ENCODE data around the gene CHRD.
A peak's percentile ranks its signal among the peaks of the same experiment; 100 is the strongest.

CHRD gene

DNA sequence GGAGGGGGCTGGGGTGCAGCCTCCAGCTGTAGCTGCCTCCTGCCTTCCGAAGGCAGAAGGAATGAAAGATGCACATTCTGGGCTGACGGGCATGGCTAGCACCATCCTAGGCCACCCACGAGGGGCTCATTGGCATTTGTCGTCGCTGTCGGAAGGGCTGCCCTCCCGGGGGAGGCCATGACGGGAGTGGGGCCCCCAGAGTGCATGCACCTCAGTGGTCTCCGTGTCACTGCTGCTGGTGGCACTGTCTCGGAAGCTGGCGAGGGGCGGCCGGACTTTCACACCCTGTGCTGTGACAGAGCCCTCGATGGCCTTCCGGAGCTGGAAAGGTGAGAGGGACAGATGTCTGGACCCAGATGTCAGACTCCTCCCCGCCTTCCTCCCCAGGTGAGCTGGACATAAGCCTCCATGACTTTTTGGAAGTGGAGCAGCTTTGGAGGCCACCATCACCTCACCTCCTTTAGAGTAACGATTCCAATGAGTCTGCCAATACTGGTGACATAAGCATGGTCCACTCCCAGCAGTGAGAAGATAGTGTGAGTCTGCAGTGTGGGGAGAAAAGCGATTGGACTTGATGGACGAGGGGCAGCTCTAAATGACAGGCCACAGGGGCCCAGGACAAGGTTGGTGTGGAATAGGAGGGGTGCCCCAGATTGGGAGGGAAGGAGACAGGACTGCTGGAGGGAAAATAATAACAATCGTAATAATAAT lies 33.2 kb upstream of the CHRD start:
- DNase-seq (ENCODE audit: low read depth in 1 of 2, low spot score in 1 of 2) = no peak

DNA sequence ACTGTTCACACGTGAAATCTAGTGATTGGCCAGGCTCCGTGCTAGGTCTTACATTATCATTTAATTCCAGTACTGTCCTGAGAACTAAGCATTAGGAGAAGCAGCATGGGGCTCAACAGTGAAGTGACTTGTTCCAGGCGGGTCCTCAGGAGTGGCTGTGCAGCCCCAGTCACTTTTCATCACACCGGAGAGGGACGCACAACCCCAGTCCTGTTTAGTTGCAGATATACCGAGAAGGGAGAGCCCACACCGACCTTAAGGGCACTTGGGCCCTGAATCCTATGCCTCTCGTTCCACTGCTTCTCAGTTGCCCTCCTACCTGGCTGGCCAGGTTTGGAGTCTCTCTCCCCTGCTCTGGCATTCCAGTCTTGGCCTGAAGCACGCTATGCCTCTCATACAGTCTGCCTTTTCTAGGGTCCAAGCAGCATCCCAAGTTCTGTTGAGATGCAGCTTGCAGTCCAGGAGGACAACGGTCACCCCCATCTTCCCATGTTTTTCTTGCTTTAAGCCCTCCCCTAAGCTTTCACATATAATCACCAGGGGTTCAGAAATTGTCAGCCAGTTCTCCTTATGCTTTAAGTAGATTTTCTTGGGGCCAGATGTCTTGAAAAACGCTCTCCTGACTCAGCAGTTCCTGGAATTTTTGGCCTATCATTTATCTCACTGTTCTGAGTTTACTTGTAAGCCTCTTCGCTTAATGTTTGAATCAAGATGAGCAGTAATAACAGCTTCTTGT lies 32.4 kb upstream of the CHRD start:
- no peak for DNase-seq (ENCODE audit: low read depth in 1 of 2, low spot score in 1 of 2)

DNA sequence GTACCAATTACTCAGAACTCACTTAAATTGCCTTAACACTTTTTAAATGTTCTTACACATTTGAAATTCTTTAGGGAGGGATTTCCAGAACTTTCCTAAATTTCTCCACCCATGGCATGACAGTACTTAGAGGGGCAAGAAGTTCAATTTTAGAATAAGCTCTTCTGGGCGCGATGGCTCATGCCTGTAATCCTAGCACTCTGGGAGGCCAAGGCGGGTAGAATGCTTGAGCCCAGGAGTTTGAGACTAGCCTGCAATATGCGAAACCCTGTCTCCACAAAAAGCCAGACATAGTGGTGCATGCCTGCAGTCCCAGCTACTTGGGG lies 31.8 kb upstream of the CHRD start:
- no peak for DNase-seq (ENCODE audit: low read depth in 1 of 2, low spot score in 1 of 2)

DNA sequence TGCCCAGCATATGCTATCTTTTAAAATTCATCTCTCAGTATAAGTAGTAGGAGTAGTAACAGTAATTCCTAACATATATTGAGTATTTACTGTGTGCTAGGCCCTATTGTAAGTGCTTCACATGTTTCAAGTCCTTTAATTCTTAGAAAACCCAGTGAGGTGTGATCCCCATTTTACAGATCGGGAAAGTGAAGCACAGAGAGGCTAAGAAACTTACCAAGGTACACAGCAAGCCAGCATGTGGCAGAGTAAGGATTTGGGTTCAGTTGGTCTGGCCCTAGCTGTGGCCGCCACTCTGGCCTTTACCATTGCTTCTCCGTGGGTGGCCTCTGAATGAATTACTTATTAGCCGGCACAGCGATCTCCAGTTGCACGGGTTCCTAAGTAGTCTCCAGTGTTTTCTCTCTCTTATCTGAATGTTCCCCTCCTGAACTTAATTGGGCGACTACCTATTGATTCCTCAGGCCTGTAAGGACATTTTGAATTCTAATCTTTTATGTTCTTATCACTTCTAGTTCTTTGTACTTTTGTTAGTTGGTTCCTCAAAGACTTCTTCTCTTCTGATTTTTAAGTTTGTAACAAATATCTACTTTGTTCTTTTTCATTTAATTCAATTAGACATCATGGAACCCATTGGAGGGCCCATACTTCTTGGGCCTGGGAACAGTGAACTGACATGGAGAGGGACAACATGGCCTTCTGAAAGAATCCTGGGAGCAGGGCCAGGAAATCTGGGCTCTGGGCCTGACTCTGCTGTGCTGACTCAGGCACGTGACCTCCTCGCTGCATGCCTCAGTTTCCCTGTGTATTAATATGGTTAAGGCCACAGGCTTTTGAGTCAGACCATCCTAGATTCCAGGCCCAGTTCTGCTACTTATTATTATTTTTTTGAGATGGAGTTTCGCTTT lies 30.0 kb upstream of the CHRD start:
- no peak for DNase-seq (ENCODE audit: low read depth in 1 of 2, low spot score in 1 of 2)

DNA sequence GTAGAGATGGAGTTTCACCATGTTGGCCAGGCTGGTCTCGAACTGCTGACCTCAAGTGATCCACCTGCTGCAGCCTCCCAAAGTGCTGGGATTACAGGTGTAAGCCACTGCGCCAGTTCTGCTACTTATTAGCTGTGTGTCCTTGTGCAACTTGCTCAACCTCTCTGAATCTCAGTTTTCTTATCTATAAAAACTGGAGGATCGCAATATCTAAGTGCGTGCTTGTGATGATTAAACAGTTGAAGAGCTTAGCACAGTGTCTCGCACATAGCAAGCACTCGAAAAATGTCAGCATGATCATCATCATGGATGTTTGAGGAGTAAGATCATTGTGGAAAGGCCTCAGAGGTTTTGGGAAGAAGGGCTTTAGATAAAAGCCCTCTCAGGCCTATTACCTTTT lies 29.2 kb upstream of the CHRD start:
- no peak for DNase-seq (ENCODE audit: low read depth in 1 of 2, low spot score in 1 of 2)

DNA sequence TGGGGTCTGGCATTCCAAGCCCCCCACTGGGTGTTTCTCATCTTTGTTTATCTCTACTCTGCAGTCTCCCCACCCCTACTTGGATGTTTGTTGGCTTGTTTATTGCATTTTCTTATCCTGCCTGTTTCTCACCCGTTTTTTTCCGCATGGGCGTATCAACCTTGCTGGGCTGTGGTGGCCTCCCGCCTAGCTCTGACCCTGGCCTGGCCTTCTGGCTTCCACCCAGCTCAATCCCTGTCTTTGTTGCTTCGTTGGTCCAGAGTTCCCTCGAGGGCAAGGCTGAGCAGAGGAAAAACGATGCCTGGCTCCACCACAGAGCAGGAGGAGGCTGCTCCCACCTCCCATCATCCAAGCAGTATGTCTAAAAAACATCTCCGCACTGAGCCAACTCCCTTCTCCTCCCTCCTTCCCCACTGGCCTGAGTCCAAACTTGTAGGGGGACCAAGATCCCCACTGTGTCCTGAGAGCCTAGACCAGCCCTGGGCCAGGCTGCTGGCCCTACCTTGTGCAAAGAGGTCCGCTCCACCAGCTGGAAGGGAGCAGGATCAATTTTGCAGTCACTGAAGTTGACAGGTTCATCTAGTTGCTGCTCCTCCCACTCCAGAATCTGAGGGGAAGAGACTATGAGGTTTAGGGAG lies 28.2 kb upstream of the CHRD start:
- DNase-seq (ENCODE audit: low read depth in 1 of 2, low spot score in 1 of 2) = no peak

DNA sequence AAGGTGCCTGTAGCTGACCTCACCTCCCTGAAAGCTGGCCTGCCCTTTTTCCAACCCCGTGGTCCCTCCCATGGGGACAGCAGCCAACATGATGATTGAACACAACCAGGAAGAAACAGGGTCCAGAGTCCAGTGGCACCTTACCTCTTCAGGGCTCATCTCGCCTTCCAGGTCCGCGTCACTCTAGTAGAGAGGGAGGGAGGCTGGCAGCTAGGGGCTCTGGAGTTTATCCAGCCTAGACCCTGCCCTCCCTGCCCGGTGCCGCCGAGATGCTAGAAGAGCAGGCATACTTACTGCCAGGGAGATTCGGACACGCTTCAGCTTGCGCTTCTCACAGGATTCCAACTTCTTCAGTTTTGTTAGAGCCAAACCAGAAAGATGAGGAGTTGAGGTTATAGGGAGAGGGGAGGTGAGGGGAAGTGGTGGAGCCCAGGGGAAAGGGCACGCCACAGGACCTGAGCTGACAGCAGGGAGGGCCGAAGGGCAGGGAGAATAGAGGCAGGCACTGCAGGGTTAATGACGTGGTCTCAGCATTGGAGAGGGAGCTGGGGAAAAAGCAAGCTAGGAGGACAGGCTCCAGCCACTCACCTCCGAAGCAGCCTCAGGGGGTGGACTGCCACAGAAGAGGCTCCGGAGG lies 27.6 kb upstream of the CHRD start:
- no peak for DNase-seq (ENCODE audit: low read depth in 1 of 2, low spot score in 1 of 2)

DNA sequence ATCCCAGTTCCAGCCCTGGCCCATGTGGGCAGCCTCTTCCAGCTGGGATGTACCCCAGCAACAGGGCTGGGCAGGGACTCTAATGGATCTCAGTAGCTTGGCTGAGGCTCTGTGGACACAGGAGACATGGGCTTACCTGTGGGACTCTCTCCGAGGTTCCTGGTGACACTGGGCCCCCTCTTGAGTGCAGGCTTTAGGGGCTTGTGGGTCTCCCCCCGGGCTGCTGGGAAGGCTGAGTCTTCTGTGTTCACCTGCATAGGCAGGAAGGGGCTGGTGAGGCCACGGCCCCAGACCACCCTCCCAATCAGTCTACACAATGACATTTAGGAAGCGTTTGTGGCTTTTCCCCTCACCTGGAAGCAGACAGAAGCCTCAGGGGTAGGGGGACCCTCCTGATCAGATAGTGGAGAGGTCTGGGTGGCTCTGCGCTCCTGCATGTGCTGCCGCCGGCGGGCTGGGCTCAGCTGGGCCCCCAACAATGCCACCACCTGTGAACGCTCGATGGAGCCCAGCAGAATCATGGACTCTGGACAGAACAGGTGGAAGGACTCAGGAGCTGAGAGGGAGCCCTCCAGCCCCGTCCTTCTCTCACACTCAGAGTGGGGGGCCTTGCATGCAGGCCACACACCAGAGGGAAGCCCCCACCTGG lies 26.8 kb upstream of the CHRD start:
- DNase-seq (ENCODE audit: low read depth in 1 of 2, low spot score in 1 of 2) = no peak

DNA sequence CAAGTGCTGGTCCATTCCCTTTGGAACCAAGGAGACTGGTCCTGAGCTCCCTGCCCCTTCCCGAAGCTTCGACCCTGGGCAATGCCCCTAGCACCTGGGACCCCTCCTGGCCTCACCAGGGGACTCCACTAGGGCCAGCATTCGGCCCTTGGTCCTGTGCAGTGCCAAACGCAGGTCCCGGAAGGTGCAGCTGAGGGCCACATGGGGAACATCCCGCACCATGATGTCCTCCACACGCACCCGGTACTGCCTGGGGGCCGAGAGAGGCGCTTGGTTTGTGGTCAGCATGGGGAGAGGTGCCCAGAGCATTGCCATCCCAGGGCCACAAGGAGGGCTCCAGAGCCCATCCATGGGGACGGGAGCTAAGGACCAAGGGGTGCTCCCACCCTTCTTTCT lies 26.3 kb upstream of the CHRD start:
- no peak for DNase-seq (ENCODE audit: low read depth in 1 of 2, low spot score in 1 of 2)

DNA sequence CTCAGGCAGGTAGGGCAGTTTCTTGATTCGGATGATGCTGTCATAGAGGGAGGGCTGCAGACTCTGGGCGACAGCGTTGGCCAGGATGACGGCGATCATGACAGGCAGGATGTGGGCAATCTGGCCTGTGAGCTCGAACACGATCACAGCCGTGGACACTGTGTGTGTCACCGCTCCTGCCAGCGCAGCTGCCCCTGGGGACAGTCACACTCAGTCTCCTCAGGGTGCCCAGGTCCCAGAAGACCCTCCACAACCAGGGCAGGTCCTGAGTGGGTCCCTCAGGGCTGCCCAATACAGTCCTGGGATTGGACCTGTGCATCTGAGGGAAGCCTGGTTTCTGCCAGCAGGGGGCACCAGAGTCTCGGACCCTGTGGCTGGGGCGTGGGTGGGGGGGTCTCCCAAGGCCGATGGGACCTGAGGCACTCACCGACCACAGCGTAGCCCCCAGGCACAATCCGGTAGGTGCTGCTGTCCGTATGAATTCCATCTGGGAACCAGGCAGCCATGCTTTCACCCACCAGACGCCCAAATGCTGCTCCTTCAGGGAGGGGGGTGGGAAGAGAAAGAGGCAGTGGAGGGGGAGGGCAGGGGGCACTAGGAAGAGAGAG lies 25.6 kb upstream of the CHRD start:
- peak; percentile 32 to 55 for DNase-seq (ENCODE audit: low read depth in 1 of 2, low spot score in 1 of 2)

DNA sequence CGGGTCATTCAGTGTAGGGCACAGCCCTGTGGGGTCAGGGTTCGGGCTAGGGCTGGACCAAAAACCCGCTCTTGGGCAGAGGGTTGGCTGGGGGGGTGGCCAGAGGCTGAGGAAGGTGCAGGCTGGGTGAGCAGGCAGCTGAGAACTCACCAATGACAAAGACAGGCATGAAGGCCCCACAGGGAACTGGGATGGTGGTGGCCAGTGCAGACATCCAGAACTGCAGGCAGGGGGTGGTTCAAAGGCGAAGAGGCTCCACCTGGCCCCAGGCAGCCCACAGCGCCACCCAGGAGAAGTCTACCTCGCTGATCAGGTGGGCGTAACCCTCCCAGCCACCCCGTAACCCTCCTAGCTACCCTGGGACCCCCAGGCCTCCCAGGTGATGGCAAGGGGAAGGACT lies 25.1 kb upstream of the CHRD start:
- DNase-seq (ENCODE audit: low read depth in 1 of 2, low spot score in 1 of 2) = no peak

DNA sequence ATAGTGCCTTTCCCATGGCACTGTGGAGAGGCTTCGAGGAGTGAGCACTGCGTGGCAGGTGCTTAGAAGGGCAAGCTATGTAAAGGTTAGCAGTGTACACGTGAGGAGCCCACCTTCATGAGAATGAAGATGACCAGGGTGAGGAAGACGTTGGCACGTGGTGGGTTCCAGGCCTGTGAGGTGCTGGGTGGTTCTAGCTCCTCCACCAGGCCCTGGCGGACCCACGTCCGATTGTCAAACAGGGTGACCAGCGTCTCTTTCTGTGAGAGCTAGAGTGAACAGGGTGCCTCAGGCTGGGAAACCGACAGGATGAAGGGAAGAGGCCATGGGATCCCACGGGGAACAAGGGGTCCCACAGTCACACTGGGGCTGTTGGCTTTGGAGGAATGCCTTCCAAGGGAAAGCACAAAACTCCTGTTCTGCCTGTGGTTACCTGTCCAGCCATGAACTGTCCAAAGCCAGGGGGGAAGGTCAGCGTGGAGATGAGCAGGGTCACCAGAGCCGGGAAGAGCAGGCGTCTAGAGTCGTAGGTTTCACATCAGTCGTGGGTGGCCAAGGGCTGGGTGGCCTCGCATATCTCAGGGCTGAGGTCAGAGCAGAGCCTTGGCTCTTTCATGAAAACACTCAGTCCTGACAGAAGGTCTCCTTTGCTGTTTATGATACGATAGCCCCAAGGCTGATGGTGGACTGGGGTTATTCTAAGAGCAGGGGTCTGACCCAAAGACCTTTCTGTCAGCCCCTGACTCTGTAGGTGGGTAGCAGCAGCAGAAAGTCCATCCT lies 24.4 kb upstream of the CHRD start:
- DNase-seq (ENCODE audit: low read depth in 1 of 2, low spot score in 1 of 2) = no peak

DNA sequence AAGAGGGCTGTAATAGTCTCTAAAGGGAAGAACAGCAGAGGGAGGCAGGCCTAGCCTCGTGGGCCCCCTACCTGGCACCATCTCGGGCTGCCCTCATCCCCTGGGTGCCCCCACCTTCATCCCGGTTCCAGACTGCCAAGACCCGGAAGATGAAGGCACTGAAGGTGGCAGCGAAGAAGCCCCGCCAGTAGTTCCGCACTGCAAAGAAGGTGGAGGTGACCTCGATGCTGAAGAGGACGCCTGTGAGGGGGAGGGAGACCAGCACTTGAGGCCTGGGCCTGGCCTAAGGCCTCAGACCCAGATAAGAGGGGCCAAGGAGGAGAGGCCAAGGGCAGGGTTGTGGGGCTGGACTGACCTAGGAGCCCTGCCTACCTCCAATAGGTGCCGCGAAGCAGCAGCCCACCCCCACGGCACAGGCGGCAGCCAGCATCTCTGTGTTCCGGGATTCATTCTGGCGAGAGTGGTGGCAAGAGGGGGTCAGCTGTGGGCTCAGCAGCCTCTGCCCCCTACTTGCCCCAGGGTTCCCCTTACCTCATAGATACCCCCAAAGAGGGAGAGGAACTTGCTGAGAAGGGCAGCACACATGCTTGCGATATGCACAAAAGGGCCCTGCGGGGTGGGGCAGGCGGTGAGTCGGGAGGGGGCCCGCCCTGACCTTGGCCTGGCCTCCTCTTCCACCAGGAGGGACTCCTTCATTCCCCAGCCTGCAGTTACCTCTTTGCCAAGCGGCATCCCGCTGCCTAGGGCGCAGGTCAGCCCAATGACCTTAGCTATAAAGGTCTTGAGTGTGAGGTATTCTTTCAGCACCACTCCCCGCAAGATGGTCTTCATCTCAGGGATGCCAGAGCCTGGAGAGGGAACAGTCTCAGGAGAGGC lies 22.4 kb upstream of the CHRD start:
- no peak for DNase-seq (ENCODE audit: low read depth in 1 of 2, low spot score in 1 of 2)

DNA sequence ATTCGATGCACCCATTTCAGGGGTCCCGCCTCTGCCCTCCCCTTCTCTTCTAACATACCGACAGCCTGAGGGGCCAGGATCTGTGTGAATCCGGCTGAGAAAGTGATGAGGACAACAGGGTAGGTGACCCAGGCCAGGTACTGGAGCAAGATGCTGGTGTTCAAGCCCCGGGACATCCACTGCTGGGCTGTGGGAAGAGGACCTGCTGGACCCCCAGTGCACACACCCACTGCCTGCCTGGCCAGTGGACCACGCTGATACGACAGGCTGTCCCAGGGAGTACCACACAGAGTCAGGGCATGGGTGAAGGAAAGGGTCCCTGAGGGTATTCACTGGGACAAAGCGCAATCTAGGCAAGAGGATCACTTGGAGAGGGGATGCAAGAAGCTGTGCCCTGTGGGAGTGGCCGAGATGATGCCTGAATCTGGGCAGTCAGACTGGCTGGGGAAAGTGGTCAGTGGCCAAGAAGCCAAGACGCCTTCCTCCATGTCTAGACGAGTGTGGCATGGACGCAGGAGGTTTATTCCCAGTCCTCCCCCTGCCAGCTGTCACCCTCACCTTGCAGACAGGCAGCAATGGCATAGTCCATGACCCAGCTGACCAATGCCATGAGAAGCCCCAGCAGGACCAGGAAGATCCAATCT lies 21.6 kb upstream of the CHRD start:
- DNase-seq (ENCODE audit: low read depth in 1 of 2, low spot score in 1 of 2) = no peak

DNA sequence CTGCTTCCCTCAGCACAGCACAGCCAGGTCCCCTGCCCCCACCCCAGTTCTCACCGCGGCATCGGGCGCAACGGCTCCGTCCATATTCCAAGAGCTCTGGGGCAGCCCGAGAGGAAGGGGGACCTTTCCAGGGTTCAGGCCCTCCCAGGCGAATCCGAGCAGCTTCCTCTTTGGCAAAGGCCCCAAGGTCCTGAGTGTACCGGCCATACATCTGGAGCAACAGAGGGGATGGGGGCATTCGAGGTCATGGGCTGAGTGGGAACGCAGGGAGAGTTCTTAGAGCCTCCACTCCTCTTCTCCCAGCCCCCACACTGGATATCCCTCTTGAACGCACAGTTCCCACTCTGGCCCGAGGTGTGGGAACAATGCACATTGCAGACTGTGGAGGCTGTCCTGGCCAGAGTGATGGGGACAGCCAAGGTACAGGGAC lies 20.9 kb upstream of the CHRD start:
- DNase-seq (ENCODE audit: low read depth in 1 of 2, low spot score in 1 of 2) = no peak

DNA sequence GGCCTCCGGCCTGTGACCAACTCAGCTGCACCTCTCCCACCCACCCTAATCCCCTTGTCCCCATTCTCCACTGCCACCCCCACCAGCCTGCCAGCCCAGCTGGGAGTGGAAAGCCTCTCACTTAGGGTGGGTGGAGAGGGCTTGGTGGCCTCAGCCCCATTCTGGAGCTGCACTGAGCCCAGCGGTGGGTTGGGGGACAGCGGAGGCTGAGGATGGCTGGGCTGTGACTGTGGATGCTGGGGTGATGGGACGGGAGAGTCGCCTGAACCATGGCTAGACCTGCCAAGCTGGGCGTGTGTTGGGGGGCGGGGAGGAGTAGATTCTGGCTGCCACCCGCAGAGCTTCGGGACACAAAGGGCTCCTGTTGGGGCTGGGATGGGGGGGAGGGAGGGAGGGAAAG lies 20.2 kb upstream of the CHRD start:
- DNase-seq (ENCODE audit: low read depth in 1 of 2, low spot score in 1 of 2) = no peak

DNA sequence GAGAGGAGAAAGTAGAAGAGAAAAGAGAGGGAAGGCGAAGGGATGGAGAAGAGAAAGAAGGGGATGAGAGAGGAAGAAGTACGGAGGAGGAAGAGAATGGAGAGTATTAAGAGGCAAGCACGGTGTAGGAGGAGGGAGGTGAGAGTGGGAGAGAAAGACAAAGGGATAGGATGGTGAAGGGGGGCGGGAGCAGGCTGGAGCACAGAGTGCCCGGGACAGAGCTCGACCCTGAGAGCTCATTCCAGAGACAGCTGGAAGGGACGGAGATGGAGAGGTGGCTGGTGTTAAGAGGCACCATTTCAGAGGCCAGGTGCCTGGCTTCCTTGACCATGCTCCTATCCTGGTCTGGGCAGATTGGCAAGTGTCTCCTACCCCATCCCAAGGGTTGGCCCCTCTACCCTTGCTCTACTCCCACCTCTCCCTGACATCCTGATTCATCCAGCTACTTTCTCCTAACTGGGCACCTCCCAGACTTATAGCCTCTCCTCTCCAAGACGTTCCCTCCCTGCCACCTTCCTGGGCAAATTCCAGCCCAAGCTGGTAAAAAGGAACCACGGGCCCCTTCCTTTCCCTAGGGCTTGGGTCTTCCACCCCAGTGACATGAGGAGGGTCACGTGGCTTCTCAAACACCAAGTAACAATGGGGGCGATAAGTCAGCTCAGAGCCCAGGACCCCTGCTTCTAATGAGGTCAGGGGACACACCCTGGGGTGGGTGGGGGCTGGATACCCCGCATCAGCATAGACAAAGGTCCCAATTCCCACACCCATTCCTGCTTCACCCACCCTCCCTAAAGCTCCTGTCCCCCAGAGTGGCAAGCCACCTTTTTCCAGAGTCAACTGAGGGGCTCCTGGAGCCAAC lies 19.6 kb upstream of the CHRD start:
- DNase-seq (ENCODE audit: low read depth in 1 of 2, low spot score in 1 of 2) = no peak

Data from stimulated activated CD4-positive, alpha-beta T cell treated with anti-CD3 and anti-CD28 coated beads, Interleukin-15, amount 100 ng/mL, for 1 hour (primary cell).